HG03066 (cell line): ENCODE results near the gene TBC1D3H.
"Not testable (repeated sequence)": the region's sequence is repeated elsewhere in the genome, so short reads cannot be mapped to it uniquely, and the experiment has no call there.

Source experiments
- ATAC-seq: cut with Tn5 transposase; IDR thresholded peaks from one replicate; pipeline ENCODE4 v1.9.1; 2021; ENCODE audit warnings: low read depth; ENCODE audit not compliant: unreplicated experiment

TBC1D3H gene

DNA sequence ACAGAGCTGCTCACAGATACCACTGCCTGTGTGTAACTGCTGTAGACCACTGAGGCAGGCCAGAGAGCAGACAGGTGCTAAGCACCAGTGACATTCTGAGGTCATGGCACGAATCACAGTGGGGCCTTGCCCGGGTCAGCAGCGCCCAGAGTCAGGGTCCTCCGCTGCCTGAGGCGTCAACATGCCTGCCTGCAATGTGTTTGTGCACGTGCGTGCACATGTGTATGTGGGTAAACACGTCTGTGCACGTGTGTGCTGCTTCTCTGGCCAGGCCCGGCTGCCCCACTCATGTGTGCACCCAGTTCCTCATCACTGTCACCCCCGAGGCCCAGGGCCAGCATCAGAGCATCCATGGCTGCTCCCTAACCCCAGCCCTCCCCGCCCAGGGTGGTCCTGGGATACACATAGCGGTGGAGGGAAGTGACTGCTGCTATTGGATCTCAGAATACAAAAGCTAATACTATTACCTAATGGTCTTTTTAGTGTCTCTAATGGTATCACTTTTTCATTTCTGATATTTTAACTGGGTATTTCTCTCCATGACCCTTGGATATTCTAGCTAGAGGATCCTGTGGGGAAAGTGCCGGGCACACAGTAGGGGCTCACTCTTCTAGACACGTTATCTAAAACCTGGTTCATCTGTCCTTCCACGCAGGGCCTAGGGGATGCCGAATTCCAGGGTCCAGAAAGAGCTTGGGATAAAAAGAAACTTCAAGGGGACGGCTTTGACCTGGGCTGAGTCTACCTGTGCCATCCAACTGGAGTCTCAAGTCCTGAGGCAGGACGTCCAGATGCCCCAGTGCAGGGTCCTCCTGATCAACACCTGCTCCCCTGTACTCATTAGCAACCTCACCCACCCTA is at the start of gene TBC1D3H:
Gene TBC1D3H, minus strand, starts transcription at position 51 of the 861 bp plus-strand sequence. CDS start 1,540 bp downstream, outside the sequence.
- ATAC-seq = not testable (repeated sequence)

DNA sequence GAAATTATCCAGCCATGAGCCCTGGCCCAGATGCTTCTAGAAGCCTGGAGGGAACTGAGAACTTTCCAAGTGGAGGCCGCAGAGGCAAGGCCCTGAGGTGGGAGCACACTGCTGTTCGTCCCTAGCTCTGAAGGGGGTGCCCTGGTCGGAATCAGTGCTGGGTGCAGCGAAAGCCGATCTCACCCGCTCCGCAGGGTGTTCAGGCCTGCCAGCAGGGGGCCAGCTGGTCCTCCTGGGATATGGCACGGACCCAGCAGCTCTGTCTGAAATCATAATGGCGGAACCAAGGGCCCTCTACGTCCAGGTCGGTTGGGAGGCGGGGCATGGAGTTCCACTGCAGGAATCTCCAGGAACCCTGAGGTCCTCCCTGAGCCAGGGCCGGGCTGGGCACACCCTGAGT is 40.7 kb upstream of the TBC1D3H start:
- ATAC-seq = not testable (repeated sequence)

DNA sequence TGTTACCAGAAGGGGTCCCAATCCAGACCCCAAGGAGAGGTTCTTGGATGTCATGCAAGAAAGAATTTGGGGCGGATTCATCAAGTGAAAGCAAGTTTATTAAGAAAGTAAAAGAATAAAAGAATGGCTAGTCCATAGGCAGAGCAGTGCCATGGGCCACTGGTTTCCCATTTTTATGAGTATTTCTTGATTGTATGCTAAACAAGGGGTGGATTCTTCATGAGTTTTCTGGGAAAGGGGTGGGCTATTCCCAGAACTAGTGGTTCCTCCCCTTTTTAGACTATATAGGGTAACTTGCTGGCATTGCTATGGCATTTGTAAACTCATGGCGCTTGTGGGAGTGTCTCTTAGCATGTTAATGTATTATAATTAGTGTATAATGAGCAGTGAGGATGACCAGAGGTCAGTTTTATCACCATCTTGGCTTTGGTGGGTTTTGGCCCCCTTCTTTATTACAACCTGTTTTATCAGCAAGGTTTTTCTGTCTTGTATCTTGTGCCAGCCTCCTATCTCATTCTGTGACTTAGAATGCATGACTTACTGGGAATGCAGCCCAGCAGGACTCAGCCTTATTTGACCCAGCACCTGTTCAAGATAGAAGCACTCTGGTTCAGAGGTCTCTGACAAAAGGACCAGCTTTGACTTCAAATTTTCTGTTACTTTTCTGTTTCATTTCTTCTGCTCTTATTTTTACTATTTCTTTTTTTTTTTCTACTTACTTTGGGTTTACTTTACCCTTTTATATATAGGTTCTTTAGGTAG is 27.1 kb upstream of the TBC1D3H start:
- not testable (repeated sequence) for ATAC-seq

DNA sequence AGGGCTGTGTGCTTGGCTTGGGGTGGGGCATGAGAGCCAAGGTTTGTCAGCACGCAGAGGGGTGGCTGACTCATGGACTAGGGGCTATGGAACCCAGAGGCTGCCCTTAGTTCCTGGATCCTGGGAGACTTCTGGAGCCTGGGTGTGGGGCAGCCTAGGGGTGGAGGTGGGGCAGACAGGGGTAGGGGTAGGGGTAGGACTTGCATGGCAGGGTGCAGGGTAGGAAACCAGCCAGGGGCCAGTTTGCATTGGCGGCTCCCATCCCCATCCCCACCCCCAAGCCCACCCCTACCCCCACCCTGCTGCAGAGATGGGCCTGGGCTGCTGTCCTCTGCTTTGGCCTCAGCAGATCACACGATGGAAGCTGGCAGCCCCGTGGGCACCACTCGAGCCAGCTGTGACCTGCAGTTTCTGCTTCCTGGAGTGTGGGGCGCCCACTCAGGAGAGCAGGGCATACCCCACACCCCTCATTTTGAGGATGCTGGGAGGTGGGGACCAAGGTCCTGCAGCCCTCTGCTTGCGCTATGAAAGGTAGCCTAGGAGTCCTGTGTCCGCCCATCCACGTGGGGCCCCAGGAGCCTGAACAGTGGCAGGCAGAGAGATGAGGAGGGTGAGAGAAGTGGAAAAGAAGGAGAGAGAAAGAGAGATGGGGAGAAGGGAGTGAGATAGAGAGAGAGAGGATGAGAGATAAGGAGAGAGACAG is 2.9 kb upstream of the TBC1D3H start:
- not testable (repeated sequence) for ATAC-seq

DNA sequence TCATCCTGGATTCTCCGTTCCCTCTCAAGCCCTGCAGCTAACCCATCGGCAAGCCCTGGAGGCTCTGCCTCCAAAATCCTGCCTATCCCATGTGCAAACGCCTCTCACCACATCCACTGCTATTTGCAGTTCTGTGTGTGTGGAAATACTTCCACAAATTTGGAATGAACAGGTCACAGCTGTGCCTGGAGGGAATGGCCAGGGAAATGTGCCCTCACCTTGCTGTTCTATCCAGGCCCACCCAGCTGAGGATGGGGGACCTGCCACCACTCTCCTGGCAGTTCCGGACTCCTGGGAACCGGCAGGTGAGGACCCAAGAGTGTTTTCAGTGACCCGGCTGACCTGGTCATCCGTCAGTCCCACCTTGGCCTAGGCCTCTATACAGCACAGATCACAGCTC is 12.3 kb downstream of the TBC1D3H start:
- not testable (repeated sequence) for ATAC-seq

DNA sequence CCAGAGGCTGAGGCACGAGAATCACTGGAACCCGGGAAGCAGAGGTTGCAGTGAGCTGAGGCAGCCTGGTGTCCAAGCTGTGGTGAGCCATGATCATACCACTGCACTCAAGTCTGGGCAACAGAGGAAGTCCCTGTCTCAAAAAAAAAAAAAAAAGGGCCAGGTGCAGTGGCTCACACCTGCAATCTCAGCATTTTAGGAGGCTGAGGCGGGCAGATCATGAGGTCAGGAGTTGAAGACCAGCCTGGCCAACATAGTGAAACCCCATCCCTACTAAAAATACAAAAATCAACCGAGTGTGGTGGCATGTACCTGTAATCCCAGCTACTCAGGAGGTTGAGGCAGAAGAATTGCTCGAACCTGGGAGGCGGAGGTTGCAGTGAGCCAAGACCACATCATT is 25.7 kb downstream of the TBC1D3H start:
- not testable (repeated sequence) for ATAC-seq
